OCI-LY1 (cell line): Measurements from ENCODE around the gene PNPLA7.

Experiments used
- EZH2 ChIP-seq: fragments of 200-600 bp; sonication (generic), shearing (Covaris generic); IDR thresholded peaks from 2 replicates; pipeline ENCODE4 v1.8.0; 2017; ENCODE audit warnings: borderline replicate concordance, mixed run types, mild to moderate bottlenecking, antibody characterized with exemption, low read length, moderate library complexity, mixed read lengths
- TF ChIP-seq, protein P1 (sequence below): fragments of 200-600 bp; sonication (generic), shearing (Covaris generic); IDR thresholded peaks from 2 replicates; pipeline ENCODE4 v1.5.1; 2017; ENCODE audit warnings: mild to moderate bottlenecking, antibody characterized with exemption, low read length, moderate library complexity, mixed read lengths

DNA sequence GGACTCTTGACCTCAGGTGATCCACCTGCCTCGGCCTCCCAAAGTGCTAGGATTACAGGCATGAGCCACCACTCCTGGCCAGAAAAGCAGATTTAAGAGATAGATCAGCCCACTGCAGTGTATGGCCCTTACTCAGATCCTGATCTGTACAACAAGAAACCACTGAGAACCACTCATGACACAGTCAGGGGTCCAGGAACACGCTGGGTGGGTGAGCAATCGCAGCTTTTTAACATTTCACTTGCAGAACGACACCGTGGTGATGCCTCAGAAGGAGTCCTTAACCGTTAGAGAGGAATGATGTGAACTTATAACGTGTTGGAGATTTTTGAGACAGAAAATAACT, 45.8 kb downstream of the PNPLA7 start:
- TF ChIP-seq, protein P1, sequence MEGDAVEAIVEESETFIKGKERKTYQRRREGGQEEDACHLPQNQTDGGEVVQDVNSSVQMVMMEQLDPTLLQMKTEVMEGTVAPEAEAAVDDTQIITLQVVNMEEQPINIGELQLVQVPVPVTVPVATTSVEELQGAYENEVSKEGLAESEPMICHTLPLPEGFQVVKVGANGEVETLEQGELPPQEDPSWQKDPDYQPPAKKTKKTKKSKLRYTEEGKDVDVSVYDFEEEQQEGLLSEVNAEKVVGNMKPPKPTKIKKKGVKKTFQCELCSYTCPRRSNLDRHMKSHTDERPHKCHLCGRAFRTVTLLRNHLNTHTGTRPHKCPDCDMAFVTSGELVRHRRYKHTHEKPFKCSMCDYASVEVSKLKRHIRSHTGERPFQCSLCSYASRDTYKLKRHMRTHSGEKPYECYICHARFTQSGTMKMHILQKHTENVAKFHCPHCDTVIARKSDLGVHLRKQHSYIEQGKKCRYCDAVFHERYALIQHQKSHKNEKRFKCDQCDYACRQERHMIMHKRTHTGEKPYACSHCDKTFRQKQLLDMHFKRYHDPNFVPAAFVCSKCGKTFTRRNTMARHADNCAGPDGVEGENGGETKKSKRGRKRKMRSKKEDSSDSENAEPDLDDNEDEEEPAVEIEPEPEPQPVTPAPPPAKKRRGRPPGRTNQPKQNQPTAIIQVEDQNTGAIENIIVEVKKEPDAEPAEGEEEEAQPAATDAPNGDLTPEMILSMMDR: no peak
- no peak for TF ChIP-seq EZH2
